Amygdala (tissue), 56 donors: ENCODE data around the gene RUFY1.
"Not testable (repeated sequence)": the region's sequence is repeated elsewhere in the genome, so short reads cannot be mapped to it uniquely, and the experiment has no call there.

Experiments used
- DNase-seq, 56 donors: peaks; one replicate each; lab custom pipeline; 2025; lab: John Stamatoyannopoulos, UW

The RUFY1 gene

GRCh38 chr5:179550511-179551342 is at the start of gene RUFY1:
TSS of gene RUFY1 (plus strand) at chr5:179550554. CDS start at chr5:179550570, 16 bp downstream.
- peak in 52 of 56 donors; percentile 15 to 92 (median 78) for DNase-seq

DNA sequence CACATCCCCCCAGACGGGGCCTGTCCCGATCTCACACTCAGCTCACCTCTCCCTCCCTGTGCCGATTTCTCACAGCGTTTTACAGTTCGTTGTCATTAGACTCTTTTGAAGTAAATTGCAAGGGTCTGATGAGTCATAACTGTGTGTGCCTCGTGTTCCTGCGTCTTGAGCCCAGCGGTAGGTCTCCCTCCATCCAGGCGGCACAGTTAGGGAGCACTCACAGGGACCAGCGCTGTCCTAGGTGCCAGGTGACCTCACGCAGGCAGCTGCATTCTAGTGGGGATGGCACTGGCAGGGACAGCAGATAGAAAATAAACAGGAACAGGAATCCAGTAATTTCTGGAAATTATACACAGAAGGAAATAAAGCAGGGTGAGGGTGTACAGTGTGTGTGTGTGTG is 48.4 kb upstream of the RUFY1 start:
- DNase-seq, result not testable (repeated sequence)

DNA sequence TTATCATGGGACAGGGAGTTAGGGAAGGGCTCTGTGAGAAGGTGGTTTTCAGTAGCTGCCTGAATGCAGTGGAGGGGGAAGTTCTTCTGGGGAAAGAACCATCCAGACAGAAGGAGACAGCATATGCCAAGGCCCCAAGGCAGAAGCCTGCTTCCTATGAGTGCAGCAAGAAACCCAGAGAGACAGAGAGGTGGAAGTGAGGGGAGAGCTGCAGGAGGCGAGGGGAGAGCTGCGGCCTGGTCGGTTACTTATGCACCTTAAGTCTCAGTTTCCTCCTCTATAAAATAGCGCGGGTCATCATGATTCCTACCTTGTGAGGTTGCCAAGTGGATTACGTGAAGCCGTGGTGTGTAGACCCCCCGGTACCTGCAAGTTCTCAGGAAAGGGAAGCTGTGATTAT is 47.9 kb upstream of the RUFY1 start:
- DNase-seq, result not testable (repeated sequence)

- no peak for DNase-seq
Measured at GRCh38 chr5:179504191-179504590, 46.2 kb upstream of the RUFY1 start.

DNA sequence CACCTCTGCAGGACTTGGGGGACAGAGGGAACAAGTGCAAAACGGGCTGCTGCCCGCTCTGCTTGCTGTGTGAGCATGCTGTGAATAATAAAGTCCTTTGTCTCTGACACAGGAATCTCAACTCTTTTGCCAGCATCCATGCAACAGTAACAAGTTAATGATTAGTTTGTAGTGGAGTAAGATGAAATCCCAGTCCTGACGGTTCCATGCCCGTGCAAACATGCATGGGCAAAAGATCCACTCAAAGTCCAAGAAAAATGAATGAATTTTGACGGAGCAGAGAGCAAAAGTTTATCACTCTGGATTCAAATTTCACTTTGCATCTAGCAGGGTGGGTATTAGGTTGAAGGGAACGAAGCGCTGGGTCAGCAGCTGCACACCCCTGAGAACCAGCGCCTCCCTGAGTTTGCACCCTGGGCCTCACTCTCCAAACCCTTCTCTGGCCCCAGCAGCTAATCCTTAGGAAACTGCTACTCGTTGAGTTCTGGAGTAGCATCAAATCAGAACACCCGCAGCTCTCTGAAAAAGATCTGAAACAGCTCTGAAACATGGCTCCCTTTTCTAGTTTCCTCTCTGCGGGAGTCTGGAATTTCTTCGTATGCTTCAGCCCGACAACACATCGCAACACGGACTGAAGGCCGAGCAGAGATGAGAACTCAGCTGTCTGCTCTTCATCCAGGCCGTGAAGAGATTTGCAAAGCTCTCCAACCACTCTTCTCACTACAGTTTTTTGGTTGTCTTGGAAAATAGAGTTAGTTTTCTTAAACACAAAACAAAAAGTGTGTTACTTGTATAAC is 45.6 kb upstream of the RUFY1 start:
- no peak for DNase-seq

- DNase-seq, result no peak
Measured at GRCh38 chr5:179505636-179506261, 44.6 kb upstream of the RUFY1 start.

GRCh38 chr5:179509239-179509638 is 41.1 kb upstream of the RUFY1 start:
- no peak for DNase-seq

GRCh38 chr5:179509845-179510244 is 40.5 kb upstream of the RUFY1 start:
- no peak for DNase-seq

GRCh38 chr5:179512452-179513000 is 37.8 kb upstream of the RUFY1 start:
- DNase-seq, result no peak

DNA sequence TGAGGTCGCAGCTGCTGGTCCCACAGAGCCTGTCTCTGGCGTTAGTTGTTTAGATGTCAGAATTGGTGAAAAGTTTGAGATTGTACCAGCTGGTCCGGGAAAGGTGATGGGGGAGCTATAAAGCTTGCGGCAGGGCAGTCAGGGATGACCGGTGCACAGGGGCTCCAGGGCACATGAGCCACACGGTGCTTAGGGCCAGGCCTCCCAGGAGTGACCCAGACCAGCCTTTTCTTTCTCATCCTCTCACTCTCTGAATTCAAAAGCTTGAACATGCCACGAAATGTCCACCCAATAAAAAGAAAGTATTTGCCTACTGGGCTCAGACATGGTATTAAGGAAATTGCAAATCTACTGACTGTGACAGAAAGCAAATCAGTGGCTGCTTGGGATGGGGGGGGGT is 34.9 kb upstream of the RUFY1 start:
- not testable (repeated sequence) for DNase-seq

DNA sequence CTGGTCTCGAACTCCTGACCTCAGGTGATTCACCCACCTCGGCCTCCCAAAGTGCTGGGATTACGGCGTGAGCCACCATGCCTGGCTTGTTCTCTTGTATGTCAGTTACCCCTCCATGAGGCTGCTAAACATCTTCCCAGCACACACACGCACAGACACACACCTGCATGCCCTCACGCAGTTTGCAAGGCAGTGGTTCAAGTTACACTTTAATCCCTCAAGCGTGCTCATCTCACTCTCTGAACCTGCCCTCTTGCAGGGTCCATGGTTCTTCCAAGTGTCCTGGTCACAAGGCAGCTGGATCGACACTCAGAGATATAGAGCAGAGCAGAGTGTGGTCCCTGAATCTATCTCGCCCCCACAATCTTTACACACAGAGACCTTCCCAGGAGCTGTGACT is 34.1 kb upstream of the RUFY1 start:
- no peak for DNase-seq

DNA sequence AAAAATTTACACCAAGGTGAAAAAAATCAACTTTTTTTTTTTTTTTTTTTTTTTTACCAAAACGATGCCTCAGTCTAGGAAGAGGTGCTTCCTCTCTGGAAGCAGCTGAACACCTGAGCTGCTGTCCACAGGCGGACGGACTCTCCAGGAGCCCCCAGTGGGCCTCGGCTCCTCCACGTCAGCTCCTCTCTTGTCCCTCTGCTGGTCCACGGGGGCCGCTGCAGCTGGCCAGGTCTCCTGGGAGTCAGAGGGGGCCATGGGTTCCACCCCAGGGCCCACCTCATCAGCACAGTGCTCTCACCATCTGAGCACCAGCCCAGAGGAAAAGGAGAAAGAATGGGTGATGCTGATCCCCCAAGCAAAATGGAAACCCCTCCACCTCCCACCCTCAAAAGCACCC is 32.6 kb upstream of the RUFY1 start:
- DNase-seq, result not testable (repeated sequence)

GRCh38 chr5:179518369-179518768 is 32.0 kb upstream of the RUFY1 start:
- not testable (repeated sequence) for DNase-seq

DNA sequence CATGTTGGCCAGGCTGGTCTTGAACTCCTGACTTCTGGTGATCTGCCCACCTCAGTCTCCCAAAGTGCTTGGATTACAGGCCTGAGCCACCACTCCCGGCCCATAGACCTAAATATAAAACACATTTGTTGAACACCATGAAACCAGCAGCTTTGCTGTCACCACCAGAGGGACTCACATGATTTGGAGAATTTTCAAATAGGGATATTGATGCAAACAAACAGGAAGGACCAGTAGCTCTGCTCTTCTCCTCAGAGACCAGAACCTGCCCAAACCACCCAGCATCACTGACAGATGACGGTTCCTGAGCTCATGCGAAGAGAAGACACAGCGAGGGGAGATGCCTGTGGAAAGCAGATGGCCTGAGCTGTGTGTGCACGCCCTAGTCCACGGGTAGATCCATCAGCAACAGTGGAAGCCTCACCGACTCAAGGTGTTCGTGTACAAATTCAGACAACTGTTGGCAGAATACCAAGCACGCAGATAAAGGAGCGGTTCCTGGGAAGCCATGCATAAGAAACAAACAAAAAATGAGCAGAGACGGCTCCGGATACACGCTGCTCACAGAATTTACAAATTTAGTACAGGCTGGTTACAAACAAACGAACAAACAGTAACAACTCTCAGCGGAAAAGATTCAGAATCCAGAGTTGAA is 30.8 kb upstream of the RUFY1 start:
- peak in 1 of 56 donors; percentile 4 for DNase-seq

- DNase-seq, result not testable (repeated sequence)
Measured at GRCh38 chr5:179522107-179522506, 28.2 kb upstream of the RUFY1 start.

DNA sequence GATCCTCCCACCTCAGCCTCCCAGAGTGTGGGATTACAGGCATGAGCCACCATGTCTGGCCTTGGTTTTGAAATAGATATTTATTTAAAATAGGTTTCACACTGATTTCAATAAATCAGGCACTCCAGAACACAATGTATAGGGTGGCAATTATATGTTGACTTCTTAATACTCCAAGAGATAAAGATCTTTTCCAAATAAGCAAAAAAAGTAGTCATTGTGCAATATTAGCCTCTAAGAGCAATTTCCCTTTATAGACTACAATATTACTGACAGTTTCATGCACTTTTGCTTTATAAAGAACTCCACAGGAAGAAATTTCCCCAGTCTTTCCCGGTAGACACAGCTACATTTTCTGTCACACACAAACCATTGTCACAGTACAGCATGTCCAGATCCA is 23.4 kb upstream of the RUFY1 start:
- DNase-seq, result no peak

DNA sequence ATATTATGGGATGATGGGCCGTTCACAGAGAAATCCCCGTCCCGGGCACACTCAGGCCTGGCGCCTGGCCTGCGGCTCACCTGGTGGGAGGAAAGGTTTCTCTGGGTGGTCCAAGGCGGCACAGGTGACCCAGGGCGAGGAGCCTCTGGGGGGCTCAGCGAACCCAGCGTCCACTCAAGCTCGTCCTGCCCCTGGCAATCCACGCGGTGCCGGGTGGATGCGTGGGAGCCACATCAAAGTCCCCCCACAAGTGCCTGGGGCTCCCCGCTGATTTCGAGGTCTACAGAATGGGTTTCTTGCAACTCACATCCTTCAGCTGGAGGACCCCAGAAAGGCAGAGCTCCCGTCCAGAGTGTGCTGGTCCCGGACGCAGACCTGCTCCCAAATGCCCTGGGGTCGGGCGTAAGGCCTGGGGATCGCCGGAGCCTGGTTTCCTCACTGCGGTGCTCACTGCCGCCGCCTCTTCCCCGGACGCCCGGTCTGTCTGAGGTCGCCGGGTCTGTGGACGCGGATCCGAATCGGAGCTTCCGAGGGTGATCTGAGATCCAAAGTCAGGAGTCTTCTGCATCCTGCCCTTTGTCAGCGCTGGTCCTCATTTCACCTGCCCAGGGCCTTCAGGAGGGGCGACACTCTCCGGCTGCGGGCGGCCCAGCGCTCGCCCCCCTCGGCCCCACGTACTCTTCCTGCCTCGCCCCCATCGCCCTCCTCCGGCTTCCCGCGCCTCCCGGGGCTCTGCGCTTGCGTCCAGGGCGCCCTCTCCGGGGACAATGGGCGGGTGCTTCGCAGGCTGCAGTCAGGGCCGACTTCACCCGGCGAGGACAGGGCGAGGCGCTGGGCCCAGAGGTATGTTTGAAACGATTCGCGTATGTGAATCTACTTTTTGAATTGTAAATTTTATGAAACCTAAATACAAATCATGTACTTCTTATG is 20.0 kb upstream of the RUFY1 start:
- peak in 15 of 56 donors; percentile 4 to 42 (median 11) for DNase-seq

DNA sequence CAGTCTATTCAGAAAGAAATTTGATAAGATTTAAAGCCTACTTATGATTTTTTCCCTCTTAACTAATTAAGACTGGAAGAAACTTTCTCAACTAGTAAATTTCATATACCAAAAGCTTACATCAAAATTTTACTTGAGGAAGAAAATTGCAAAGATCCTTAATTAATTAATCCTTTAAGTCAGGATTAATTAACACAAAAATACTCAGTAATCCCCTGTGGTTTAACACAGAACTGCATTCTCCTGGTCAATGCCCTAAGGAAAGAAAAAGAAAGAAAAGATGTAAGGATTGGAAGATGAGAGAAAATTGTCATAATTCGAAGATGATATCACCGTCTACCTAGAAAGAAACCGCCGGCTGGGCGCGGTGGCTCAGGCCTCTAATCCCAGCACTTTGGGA is 17.3 kb upstream of the RUFY1 start:
- no peak for DNase-seq

- DNase-seq, result no peak
Measured at GRCh38 chr5:179533907-179534306, 16.4 kb upstream of the RUFY1 start.
